ENCODE measurements around the gene PTPRN2.

PTPRN2 gene

DNA sequence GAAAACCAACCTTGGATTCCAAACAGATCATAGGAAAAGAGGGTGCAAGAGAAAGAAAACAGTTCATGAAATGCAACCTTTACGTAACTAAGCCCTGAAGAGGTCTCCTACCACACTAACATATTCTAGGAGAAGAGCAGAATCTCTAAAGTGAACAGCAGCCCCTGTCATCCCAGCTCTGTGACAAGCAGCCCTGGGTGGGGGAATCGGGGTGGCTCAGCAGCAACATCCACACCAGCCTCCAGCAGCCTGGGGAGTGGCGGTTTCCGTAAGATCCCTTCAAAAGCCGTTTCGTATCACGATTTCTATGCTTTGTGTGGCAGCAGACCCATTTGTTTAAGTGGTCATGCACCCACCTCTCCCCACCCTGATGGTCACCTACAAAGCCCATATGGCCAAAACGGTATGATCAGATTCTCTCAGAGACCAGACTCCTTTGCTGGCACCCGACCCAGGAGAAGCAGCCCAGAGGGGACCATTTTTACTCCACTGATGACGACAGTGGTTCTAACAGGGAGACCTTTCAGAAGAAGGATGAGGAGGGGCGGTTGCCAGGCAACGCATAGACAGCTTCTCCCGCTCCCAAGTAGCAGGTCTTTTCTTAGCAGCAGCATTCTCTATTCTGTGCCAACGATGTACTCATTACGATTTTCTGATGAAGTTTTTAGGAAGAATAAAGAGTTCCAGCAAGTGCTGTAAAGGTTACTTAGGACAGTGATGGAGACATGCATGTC lies 950.2 kb downstream of the PTPRN2 start:
- no peak overlapping the region for H3K4me3 ChIP-seq (ENCODE audit: low read depth, low read length)
- TF ChIP-seq, protein P1, sequence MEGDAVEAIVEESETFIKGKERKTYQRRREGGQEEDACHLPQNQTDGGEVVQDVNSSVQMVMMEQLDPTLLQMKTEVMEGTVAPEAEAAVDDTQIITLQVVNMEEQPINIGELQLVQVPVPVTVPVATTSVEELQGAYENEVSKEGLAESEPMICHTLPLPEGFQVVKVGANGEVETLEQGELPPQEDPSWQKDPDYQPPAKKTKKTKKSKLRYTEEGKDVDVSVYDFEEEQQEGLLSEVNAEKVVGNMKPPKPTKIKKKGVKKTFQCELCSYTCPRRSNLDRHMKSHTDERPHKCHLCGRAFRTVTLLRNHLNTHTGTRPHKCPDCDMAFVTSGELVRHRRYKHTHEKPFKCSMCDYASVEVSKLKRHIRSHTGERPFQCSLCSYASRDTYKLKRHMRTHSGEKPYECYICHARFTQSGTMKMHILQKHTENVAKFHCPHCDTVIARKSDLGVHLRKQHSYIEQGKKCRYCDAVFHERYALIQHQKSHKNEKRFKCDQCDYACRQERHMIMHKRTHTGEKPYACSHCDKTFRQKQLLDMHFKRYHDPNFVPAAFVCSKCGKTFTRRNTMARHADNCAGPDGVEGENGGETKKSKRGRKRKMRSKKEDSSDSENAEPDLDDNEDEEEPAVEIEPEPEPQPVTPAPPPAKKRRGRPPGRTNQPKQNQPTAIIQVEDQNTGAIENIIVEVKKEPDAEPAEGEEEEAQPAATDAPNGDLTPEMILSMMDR (IDR thresholded peaks at IDR 0.05; ENCODE audit: low read depth, low read length), result no peak

DNA sequence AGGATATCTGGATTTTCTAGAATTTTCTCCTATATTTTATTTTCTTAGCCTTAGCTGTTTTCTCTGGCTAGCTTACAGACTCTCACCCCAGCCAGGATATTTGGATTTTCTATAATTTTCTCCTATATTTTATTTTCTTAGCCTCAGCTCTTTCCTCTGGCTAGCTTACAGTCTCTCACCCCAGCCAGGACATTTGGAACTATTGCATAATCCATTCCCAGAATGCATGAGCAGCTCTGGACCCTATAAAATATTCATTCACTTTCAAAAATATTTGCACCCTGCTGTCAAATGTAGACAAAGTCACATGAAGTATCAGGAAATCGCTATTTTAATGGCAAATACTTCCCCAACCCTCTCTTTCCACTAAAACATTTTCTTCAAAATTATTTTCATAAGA lies 952.0 kb downstream of the PTPRN2 start:
- no peak overlapping the region for H3K4me3 ChIP-seq (ENCODE audit: low read depth, low read length)
- TF ChIP-seq, protein P1 (IDR thresholded peaks at IDR 0.05; ENCODE audit: low read depth, low read length), result no peak

DNA sequence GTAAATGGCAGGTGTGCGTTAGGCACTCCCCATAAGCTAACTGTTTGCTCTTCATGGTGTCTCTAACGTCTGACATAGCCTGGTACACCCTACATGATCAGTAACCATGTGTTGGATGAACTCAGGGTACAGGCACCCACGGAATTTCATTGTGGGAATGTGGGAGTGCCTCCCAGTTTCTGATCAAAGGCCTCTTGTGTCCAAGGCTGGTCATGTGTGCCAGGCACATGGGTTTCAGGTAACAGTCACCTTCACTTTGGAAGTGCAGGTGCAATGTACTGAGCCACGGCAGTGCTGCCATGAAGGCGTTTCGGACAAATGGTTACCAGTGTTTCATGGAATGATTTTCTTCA lies 952.5 kb downstream of the PTPRN2 start:
- TF ChIP-seq, protein P1 (IDR thresholded peaks at IDR 0.05; ENCODE audit: low read depth, low read length), result no peak
- no peak overlapping the region for H3K4me3 ChIP-seq (ENCODE audit: low read depth, low read length)

DNA sequence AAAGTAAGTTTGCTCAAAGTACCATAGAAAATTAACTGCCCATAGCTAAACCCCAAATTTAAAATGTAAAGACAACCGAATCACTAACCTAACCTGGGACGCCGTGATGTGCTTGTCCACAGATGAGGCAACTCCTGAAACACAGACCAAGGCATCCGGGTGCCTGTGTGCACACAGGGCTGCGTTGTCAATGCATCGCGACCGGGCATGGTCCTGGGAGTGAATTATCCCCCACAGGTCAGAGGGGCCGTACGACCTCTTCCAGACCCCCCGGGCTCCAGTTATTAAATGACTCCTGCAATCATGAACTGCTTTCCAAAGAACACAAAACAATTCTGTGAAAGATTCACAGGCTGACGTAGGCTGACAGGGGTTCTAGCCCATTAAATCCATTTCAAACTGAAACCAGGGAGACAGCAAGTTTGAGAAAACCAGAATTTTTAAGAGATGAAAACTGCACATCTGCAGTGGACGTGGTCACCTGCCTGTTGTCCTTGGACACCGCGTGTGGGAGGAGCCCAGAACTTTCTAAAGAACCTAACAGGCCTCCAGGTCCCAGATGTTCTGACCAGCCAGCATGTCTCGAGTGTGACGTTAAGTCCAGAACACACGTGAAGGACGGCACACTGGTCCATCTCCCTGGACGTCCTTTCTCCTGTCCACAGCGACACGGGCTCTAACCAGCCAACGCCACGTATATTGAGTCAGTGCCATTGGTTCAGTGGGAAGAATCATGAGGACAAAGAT lies 953.0 kb downstream of the PTPRN2 start:
- no peak overlapping the region for H3K4me3 ChIP-seq (ENCODE audit: low read depth, low read length)
- TF ChIP-seq, protein P1 (IDR thresholded peaks at IDR 0.05; ENCODE audit: low read depth, low read length), result no peak

DNA sequence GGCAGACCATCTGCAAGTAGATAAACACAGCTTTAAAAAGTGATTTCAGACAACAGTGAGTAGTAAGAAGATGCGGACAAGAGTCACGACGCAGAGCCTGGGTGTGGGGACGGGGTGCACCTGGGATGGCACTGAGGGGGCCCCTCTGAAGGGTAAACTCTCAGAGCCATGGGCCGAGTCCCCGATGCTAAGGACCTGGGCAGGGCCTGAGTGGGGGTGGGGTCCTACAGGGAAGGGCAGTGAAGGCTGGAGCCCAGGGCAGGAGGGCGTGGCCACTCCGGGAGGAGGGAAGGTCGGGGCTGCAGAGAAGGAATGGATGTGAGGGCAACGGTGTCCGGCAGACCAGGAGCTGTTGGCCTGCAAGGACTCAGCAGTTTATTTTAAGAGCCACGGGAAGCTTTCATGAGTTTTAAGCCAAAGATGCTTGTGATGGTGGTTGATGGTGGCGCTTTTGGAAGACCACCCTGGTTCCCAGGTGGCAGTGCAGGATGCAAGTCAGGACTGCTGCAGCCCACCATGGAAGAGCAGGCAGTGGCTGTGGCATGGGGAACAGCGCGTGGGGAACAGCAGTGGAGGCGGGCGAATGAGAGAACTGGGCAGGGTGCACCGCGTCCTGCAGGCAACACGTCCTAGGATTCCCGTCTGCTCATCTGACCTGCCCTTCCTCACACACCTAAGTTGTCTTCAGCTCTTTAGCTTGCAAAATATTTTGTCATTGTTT lies 954.0 kb downstream of the PTPRN2 start:
- TF ChIP-seq, protein P1 (IDR thresholded peaks at IDR 0.05; ENCODE audit: low read depth, low read length), result no peak
- no peak overlapping the region for H3K4me3 ChIP-seq (ENCODE audit: low read depth, low read length)

DNA sequence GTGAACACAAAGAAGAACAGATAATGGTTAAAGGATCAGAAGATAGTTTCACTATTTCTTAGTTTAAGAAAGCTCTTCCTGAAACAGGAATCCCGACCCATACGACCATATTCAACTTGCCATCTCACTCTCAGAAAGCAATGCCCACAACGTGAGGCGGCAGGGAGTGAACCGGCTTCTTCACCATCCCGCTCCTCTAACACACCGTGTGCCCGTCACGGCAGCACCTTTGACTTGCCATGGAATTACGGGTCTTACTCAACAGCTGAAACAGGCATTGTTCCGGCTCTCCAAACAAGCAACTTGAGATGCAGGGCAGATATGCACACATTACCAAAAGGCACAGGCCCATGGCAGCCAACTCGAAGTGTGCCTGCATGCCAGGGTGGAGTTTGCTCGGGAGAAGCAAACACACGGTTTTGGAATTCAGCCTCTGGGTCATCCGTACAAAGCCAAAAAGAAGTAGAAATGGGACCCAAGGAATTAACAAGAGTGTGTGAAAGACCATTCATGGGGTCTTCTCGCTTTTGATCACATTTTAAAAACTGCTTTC lies 957.2 kb downstream of the PTPRN2 start:
- TF ChIP-seq, protein P1 (IDR thresholded peaks at IDR 0.05; ENCODE audit: low read depth, low read length), result no peak
- H3K4me3 ChIP-seq (ENCODE audit: low read depth, low read length), result no peak overlapping the region

Measured in WI38 (cell line).